B cell (primary cell): Measurements from ENCODE around the gene CDC42EP4.

ENCODE experiments used
- EZH2 ChIP-seq: IDR thresholded peaks from 2 replicates; pipeline ENCODE4 v1.6.1; 2012; ENCODE audit warnings: borderline replicate concordance, low read depth, mild to moderate bottlenecking, moderate library complexity, low read length; ENCODE audit not compliant: insufficient read depth, poor library complexity, severe bottlenecking
- TF ChIP-seq, protein P1 (sequence below): fragments of 200-600 bp; IDR thresholded peaks from one replicate; pipeline ENCODE4 v1.8.0; 2022; ENCODE audit warnings: antibody characterized with exemption, mild to moderate bottlenecking

DNA sequence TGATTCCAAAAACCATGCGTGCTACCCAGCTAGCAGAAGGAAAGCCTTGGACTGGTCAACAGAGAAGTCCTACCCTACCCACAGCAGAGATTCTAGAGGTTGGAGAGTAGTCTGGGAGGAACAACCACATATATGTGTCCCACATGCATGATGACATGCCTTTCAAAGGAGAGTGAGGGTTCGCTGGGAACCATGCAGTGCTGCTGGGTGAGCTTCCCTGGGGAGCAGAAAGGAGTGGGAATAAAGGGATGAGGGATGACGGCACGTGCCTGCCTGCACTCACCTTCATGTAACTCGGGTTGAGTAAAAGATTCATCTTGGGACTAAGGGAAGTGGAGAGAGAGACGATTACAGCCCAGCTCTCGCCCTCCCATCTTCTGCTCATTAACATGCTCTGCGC, 59.9 kb downstream of the CDC42EP4 start:
- TF ChIP-seq EZH2: no peak
- TF ChIP-seq, protein P1, sequence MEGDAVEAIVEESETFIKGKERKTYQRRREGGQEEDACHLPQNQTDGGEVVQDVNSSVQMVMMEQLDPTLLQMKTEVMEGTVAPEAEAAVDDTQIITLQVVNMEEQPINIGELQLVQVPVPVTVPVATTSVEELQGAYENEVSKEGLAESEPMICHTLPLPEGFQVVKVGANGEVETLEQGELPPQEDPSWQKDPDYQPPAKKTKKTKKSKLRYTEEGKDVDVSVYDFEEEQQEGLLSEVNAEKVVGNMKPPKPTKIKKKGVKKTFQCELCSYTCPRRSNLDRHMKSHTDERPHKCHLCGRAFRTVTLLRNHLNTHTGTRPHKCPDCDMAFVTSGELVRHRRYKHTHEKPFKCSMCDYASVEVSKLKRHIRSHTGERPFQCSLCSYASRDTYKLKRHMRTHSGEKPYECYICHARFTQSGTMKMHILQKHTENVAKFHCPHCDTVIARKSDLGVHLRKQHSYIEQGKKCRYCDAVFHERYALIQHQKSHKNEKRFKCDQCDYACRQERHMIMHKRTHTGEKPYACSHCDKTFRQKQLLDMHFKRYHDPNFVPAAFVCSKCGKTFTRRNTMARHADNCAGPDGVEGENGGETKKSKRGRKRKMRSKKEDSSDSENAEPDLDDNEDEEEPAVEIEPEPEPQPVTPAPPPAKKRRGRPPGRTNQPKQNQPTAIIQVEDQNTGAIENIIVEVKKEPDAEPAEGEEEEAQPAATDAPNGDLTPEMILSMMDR: no peak
